A204.1 (cell line): Measurements from ENCODE around the gene PLEKHA5.
"Not testable (repeated sequence)": the region's sequence is repeated elsewhere in the genome, so short reads cannot be mapped to it uniquely, and the experiment has no call there.

Source experiments
- FAIRE-seq: peaks from 2 replicates; lab custom pipeline; 2012; peaks lifted over from hg19 to GRCh38; lab: Jason Lieb, UNC

Gene PLEKHA5

GRCh38 chr12:19350850-19351249 lies 221.3 kb downstream of the PLEKHA5 start:
- FAIRE-seq: not testable (repeated sequence)

- no peak for FAIRE-seq
Observed at GRCh38 chr12:19351346-19351745, 221.8 kb downstream of the PLEKHA5 start.

DNA sequence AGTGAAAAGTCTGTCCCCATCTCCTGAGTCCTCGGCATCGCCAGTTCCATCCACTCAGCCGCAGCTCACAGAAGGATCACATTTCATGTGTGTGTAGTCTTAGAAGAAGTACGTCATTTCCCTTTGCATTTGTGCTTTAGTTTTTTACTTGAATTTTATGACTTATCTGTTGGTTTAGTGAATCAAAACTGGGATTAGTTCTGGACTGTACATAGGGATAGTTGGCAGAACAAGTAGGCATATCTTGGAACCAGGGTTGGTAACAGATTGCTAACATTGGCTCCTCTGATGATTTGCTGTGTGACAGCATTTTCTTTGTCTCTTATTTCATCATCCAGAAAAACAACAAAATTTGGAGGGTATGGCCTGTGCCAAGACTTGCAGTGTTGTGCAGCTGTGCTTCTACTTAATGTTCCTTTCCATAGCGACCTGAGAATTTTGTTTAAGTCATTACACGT lies 240.2 kb downstream of the PLEKHA5 start:
- FAIRE-seq: no peak

GRCh38 chr12:19373586-19373985 lies 244.1 kb downstream of the PLEKHA5 start:
- FAIRE-seq: no peak

GRCh38 chr12:19375888-19376287 lies 246.4 kb downstream of the PLEKHA5 start:
- FAIRE-seq: no peak

DNA sequence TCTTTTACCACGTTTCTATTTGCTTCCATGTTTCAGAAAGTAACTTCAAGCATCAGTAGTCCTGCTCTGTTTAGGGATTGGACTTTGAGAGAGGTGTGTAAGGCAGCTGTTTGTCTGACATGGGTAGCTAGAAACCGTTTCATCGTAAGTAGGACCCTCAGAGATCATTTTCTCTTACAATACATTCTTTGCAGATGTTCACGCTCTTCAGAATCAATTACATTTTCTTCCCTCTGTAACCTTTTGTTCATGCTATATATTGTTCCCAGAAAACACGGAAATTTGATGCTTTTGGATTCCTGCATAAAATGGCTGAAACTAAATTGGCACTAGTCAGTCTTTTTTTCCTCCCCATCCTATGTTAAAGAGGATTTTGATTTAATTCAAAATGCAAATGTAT lies 247.2 kb downstream of the PLEKHA5 start:
- no peak for FAIRE-seq

GRCh38 chr12:19382111-19382526 lies 252.6 kb downstream of the PLEKHA5 start:
- FAIRE-seq: no peak

- FAIRE-seq: no peak
Observed at GRCh38 chr12:19382563-19382962, 253.0 kb downstream of the PLEKHA5 start.

GRCh38 chr12:19387161-19387560 lies 257.6 kb downstream of the PLEKHA5 start:
- no peak for FAIRE-seq

GRCh38 chr12:19388131-19388549 lies 258.6 kb downstream of the PLEKHA5 start:
- no peak for FAIRE-seq

GRCh38 chr12:19390051-19390598 lies 260.6 kb downstream of the PLEKHA5 start:
- no peak for FAIRE-seq

DNA sequence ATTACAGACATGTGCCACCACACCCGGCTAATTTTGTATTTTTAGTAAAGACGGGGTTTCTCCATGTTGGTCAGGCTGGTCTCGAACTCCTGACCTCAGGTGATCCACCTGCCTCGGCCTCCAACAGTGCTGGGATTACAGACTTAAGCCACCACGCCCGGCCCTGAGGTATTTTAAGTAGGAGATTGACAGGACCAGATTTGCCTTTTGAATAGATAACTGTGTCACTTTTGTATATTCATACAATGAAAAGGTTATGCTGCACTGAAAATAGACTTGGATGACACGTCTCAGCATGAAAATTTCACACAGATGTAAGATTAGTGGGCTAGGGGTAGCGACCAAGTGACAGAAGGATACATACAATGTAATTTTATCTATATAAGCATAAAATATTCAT lies 263.1 kb downstream of the PLEKHA5 start:
- FAIRE-seq: not testable (repeated sequence)

DNA sequence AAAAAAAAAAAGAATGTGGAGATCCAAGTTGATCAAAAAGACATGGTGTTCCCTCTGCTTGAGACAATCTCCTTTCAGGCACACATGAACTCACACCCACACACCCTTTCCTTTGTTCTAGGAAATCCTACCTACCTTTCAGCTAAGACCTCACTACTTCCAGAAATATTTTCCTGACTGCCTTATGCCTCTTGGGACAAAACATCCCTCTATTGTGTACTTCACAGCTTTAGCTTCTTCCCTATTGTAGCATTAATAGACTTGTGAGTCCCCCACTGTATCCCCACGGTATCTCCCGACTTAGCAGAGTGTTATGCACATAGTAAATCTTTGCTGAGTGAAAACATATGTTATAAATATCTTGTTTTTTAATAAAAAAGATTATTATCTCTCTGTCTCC lies 264.9 kb downstream of the PLEKHA5 start:
- FAIRE-seq: no peak

GRCh38 chr12:19397534-19397933 lies 268.0 kb downstream of the PLEKHA5 start:
- no peak for FAIRE-seq

DNA sequence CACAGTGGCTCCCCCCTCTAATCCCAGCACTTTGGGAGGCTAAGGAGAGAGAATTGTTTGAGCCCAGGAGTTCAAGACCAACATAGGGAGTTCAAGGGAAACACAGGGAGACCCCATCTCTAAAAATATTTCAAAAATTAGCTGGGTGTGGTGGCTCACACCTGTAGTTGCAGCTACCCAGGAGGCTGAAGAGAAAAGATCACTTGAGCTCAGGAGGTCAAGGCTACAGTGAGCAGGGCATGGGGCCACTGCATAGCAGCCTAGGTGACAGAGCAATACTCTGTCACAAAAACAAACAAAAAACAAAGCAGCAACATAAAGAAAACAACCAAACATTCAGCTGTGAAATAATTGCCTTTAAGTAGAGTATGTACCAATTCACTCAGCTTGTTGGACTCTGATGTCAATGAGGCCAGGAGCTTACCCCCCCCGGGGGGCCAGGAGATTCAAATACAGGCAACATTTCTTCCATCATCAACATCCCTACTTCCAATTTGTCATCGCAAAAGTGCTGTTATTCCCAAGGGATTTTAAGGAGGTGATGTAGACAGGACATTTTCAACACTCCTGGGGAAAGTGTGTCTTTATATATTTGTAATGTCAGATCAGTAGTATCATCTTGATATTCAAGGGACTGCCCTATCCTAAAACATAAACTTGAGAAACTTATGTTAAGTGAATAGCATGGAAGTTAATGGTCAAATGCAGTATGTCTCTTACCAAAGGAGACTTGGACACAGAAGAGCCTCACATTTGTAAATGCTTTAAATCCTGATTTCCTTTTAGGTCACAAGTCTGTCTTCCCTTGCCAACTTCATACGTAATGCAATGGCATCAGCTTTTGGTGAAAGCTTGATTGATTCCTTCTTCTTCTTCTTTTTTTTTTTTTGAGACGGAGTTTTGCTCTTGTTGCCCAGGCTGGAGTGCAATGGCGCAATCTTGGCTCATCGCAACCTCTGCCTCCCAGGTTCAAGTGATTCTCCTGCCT lies 269.1 kb downstream of the PLEKHA5 start:
- FAIRE-seq: no peak

DNA sequence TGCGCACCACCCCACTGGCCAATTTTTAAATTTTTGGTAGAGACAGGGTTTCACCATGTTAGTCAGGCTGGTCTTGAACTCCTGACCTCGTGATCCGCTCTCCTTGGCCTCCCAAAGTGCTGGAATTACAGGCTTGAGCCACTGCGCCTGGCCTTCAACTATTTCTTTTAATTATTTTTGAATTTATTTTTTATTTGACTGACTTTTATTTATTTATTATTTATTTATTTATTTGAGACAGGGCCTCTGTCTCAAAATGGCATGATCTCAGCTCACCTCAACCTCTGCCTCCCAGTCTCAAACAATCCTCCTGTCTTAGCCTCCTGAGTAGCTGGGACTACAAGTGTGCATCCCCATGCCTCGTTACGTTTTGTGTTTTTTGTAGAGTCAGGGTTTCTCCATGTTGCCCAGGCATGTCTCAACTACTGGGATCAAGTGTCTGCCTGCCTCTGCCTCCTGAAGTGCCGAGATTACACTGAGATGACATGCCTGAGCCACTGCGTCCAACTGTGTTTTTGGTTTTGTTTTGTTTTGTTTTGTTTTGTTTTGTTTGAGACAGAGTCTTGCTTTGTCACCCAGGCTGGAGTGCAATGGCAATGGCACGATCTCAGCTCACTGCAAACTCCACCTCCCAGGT lies 271.2 kb downstream of the PLEKHA5 start:
- FAIRE-seq: not testable (repeated sequence)

DNA sequence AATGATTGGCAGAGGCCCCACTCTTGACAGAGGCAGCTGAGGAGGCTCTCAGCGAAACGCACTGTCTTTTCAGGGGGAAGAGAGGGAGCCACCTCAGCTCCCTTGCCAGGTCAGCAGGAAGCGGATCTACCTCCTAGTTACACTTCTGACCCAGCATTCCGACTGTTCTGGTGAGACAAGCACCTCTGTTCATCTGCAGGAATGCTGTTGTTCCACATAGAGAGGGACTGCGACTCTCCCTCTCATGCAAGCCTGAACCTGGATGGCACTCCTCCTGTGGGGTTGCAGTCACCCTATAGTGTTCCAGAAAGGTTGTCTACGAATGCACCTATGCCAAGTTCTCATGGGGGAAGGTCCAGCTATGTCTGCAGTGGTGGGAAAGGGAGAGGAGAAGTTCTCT lies 272.7 kb downstream of the PLEKHA5 start:
- no peak for FAIRE-seq

GRCh38 chr12:19402743-19403431 lies 273.4 kb downstream of the PLEKHA5 start:
- FAIRE-seq: no peak

- FAIRE-seq: no peak
Observed at GRCh38 chr12:19404242-19404880, 274.8 kb downstream of the PLEKHA5 start.

- no peak for FAIRE-seq
Observed at GRCh38 chr12:19409376-19409775, 279.8 kb downstream of the PLEKHA5 start.

- no peak for FAIRE-seq
Observed at GRCh38 chr12:19410211-19410610, 280.7 kb downstream of the PLEKHA5 start.

DNA sequence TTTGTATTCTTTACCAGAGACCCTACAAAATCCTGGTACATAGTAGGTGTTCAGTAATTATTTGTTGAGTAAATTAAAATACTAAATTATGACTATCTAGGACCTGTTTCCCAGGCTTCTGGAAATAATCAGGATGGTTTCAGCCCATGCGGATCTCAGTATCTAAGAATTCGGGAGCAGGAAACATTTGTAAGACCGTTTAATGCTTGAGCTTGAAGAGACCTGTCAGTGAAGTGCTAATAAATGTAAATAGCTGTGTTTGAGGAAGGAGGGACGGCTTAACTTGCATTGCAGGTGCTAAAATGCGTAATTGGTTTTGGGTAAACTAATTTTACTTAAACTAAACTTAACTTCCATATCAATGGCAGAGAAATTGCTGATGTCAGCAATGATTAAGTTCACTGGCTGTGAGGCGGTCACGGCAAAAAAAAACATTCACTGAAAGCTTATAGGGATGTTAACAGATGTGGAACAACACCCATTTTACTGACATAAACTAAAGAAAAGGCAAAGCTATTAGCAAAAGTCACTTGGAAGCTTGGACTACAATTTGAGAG lies 281.2 kb downstream of the PLEKHA5 start:
- no peak for FAIRE-seq
